ENCODE measurements around the gene UPF1.
A peak's percentile ranks its signal among the peaks of the same experiment; 100 is the strongest.

Gene UPF1

GRCh38 chr19:18840288-18841267, 8.8 kb downstream of the UPF1 start:
- DNase-seq (ENCODE audit: low read depth in 2 of 2), result no peak

- DNase-seq (ENCODE audit: low read depth in 2 of 2), result no peak
These were observed 9.6 kb downstream of the UPF1 start for GRCh38 chr19:18841400-18841799.

DNA sequence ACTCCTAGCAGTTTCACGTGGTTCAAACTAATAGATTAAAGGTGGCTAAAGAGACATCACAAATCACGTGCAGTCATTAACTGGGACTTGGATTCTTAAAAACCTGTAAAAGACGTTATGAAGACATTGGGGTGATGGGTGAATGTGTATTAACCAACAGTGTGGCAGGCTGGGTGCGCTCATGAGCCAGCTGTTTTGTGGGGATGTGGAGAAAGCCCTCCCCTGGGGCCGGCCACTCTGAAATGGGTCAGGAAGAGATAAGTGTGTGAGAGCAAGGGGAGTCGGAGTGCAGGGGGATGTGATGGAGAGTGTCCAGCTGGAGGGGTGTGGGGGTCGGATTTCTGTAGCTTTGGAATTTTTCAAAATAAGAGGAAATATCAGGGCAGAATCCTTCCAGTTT, 10.4 kb downstream of the UPF1 start:
- DNase-seq (ENCODE audit: low read depth in 2 of 2), result no peak

DNA sequence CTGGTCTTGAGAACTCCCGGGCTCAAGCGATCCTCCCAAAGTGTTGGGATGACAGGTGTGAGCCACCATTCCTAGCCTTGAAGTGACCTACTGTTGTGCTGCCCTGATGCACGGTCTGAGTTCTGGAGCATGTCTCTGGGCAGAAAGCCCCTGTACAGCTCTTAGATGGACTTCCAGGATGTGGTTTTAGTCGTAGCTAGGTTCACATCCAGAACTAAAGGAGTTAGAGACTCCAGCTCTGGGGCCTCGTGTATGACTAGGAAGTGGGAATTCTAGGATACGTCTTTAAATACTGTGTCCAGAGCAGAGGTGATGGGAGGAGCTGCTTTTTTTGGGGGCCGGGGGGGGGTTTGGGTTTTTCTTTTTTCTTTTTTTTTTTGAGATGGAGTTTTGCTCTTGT, 12.2 kb downstream of the UPF1 start:
- DNase-seq (ENCODE audit: low read depth in 2 of 2), result no peak

DNA sequence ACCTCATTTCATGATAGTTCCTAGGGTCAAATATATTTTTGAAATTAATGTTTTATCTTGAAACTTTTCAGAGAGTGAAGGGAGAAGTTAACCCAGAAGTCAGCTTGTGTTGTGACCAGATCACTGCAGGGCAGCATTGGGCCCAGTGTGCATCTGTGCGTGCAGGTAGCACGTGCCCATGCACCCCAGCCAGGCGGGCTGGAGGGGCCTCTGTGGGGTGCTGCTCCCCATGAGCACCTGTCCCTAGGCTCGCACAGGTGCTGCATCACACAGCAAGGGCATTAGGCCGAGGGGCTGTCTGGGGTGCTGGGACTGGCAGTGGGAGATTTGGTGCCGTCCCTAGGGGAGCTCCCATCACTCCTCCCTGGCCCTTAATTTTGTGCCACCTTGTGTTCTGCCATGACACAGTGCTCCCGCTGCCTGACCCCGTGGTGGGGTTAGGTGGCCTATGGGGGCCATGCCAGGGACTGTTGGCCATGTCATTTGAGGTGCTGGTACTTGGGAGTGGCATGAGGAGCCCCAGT, 13.1 kb downstream of the UPF1 start:
- no peak for DNase-seq (ENCODE audit: low read depth in 2 of 2)

GRCh38 chr19:18845961-18846360, 14.2 kb downstream of the UPF1 start:
- no peak for DNase-seq (ENCODE audit: low read depth in 2 of 2)

- peak; percentile 31 to 38 for DNase-seq (ENCODE audit: low read depth in 2 of 2)
These were observed 15.2 kb downstream of the UPF1 start for GRCh38 chr19:18846862-18847548.

DNA sequence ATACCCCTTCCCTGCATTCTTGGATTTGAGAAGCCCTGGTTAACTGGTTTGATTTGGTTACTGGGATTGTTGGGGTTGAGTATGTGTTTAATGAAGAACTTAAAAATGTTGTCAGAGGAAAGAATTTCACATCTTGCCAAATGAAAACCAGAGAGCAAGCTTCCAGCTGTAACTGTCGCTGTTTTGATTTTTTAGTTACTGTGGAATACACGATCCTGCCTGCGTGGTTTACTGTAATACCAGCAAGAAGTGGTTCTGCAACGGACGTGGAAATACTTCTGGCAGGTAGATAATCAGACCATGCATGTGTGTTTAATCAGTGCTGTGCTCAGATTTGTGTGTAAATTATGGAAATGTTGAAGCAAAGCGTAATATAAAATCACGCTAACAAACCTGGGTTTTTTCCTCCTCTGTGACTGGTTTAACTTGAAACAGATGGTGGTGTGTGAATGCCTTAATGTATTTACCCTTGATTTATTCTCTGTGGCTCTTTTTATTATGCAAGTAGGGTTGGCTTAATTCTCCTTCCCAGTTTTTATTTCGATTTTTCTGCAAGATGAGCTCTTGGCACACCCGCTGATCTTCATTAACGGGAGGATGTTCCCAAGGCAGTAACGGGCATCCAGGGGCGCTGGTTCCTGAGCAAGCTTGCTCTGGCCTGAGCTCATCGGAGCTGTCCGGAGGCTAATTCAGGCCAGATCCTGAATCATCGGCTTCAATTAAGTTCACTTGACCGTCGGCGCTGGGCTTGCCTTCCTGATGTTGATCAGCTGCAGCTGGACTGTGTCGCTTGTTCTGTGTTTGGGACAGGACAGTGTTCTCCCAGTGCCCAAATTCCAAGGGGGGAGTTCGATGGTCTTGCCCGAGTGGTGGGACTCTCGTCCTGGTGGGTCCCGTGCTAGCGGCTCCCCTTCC, 16.0 kb downstream of the UPF1 start:
- DNase-seq (ENCODE audit: low read depth in 2 of 2), result no peak

DNA sequence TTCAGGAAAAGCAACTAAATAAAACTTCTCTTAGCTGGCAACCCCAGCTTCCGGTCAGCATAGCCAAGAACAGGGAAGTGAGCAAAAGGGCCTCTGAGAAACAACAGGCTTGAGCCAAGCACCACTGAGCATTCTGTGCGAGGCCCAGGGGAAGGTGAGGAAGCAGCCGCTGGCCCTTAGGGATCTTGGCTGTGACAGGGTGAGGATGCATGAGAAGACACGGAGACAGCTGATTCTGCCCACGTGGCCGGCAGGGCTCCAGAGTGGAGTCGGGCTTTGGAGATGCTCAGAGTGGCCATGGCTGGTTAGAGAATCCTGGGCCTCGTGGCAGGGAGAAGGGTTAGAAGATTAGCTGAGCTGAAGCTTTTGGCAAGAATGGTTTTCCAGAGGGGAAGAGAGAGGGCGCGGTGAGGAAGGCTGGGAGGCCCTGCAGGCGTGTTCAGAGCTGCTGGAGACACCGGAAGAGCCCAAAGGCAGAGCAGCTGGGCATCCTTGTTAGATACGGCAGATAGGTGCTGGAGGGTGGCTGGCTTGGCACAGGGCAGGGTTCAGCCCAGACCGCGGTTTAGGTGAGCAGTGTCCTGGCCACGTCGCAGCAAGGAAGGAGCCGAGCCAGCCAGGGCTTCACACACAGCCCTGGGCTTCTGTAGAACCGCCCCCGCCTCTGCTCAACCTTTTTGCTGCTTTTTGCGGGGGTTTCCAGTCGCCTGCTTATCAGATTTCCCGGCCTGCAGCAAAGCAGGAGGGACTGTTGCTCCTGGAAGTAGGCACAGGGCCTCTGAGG, 17.3 kb downstream of the UPF1 start:
- no peak for DNase-seq (ENCODE audit: low read depth in 2 of 2)

DNA sequence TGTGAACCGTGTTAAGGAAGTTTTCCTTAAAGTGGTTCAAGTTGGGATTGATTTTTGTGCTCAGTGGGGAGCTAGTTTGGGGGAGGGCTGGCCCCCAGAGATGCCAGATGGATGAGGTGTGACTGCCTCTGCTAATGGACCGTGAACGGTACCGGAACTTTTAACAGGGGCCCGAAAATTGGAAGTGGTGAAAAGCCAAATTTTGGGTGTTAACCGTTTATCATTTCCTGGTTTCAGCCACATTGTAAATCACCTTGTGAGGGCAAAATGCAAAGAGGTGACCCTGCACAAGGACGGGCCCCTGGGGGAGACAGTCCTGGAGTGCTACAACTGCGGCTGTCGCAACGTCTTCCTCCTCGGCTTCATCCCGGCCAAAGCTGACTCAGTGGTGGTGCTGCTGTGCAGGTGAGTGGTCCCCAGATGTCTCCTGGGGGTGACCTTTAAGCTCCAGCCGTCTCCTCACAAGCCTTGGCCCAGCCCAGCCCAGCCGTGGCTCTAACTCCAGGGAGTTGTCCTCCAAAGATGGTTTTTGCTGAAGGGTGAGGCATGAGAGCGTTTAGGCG, 18.2 kb downstream of the UPF1 start:
- no peak for DNase-seq (ENCODE audit: low read depth in 2 of 2)

GRCh38 chr19:18850471-18851375, 19.0 kb downstream of the UPF1 start:
- DNase-seq (ENCODE audit: low read depth in 2 of 2), result no peak

GRCh38 chr19:18851673-18852325, 20.0 kb downstream of the UPF1 start:
- DNase-seq (ENCODE audit: low read depth in 2 of 2), result no peak

GRCh38 chr19:18852648-18853047, 20.9 kb downstream of the UPF1 start:
- no peak for DNase-seq (ENCODE audit: low read depth in 2 of 2)

GRCh38 chr19:18853755-18854427, 22.1 kb downstream of the UPF1 start:
- DNase-seq (ENCODE audit: low read depth in 2 of 2), result no peak

DNA sequence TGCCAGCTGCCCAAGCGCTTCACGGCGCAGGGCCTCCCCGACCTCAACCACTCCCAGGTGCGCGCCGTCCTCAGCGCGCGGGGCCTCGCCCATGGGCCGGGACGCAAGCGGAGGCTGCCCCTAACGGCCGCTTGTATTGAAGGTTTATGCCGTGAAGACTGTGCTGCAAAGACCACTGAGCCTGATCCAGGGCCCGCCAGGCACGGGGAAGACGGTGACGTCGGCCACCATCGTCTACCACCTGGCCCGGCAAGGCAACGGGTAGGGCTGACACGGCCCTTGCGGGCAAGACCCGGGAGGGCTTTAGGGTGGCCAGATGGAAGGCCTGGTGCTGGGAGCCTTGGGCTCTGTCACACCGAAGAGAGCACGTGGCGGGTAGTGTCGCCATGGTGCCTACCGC, 23.2 kb downstream of the UPF1 start:
- no peak for DNase-seq (ENCODE audit: low read depth in 2 of 2)

- DNase-seq (ENCODE audit: low read depth in 2 of 2), result no peak
These were observed 24.1 kb downstream of the UPF1 start for GRCh38 chr19:18855647-18856384.

- no peak for DNase-seq (ENCODE audit: low read depth in 2 of 2)
These were observed 24.8 kb downstream of the UPF1 start for GRCh38 chr19:18856385-18857126.

Data from stimulated activated CD8-positive, alpha-beta memory T cell treated with anti-CD3 and anti-CD28 coated beads, Interleukin-15, amount 100 ng/mL, for 4 hours (primary cell).